ENCODE data around the gene ERG.

Gene ERG

GRCh38 chr21:38355992-38356781 is 142.1 kb downstream of the ERG start:
- peak; percentile 54 for DNase-seq

GRCh38 chr21:38355353-38355752 is 142.9 kb downstream of the ERG start:
- DNase-seq = no peak

GRCh38 chr21:38354746-38355145 is 143.5 kb downstream of the ERG start:
- DNase-seq = no peak

- DNase-seq = no peak
These were observed 144.0 kb downstream of the ERG start for GRCh38 chr21:38354231-38354630.

- peak; percentile 7 for DNase-seq
These were observed 145.6 kb downstream of the ERG start for GRCh38 chr21:38352536-38353219.

- DNase-seq = no peak
These were observed 146.2 kb downstream of the ERG start for GRCh38 chr21:38351961-38352521.

- no peak for DNase-seq
These were observed 146.9 kb downstream of the ERG start for GRCh38 chr21:38351176-38351959.

- no peak for DNase-seq
These were observed 147.6 kb downstream of the ERG start for GRCh38 chr21:38350684-38351083.

GRCh38 chr21:38349977-38350376 is 148.3 kb downstream of the ERG start:
- DNase-seq = no peak

- DNase-seq = no peak
These were observed 149.0 kb downstream of the ERG start for GRCh38 chr21:38349111-38349746.

GRCh38 chr21:38346286-38346685 is 152.0 kb downstream of the ERG start:
- no peak for DNase-seq

- no peak for DNase-seq
These were observed 154.6 kb downstream of the ERG start for GRCh38 chr21:38343691-38344090.

GRCh38 chr21:38342739-38343138 is 155.5 kb downstream of the ERG start:
- no peak for DNase-seq

- no peak for DNase-seq
These were observed 156.7 kb downstream of the ERG start for GRCh38 chr21:38341546-38342012.

GRCh38 chr21:38340131-38340530 is 158.1 kb downstream of the ERG start:
- no peak for DNase-seq

GRCh38 chr21:38337793-38338192 is 160.5 kb downstream of the ERG start:
- no peak for DNase-seq

- DNase-seq = no peak
These were observed 163.4 kb downstream of the ERG start for GRCh38 chr21:38334866-38335265.

- no peak for DNase-seq
These were observed 164.7 kb downstream of the ERG start for GRCh38 chr21:38333301-38334272.

- DNase-seq = no peak
These were observed 167.6 kb downstream of the ERG start for GRCh38 chr21:38330666-38331065.
